HepG2 (cell line): Measurements from ENCODE around the gene EPB41L4A. TPM values are rescaled to one million over a fixed set of nuclear protein-coding genes. Genes with fewer than 3 reads are reported as not detected.

Source experiments
- ERF ChIP-seq: IDR thresholded peaks from 2 replicates; pipeline ENCODE4 v1.6.1; 2018; ENCODE audit warnings: missing biosample characterization, missing genetic modification reagents
- EZH2 ChIP-seq: conservative IDR thresholded peaks from 2 replicates; pipeline ENCODE4 v1.6.1; 2012; ENCODE audit warnings: mild to moderate bottlenecking, low read depth, low read length, moderate library complexity
- HOXA9 ChIP-seq: sonication (generic); formaldehyde crosslinking; IDR thresholded peaks from 2 replicates; pipeline ENCODE4 v1.8.1; 2022; ENCODE audit warnings: missing genetic modification reagents, mild to moderate bottlenecking, moderate library complexity, borderline replicate concordance
- IRF2 ChIP-seq: IDR thresholded peaks from 2 replicates; pipeline ENCODE4 v1.6.1; 2018; ENCODE audit warnings: missing genetic modification reagents, missing compliant biosample characterization
- KDM6A ChIP-seq: IDR thresholded peaks from 2 replicates; pipeline ENCODE4 v1.6.1; 2016; ENCODE audit warnings: low read depth
- POLR2AphosphoS2 ChIP-seq: IDR thresholded peaks from 2 replicates; pipeline ENCODE4 v1.6.1; 2011; ENCODE audit warnings: low read depth, low read length, improper control_type of control experiment
- POLR2AphosphoS5 ChIP-seq: IDR thresholded peaks from 2 replicates; pipeline ENCODE4 v1.6.1; 2012; ENCODE audit warnings: low read depth, low read length
- SP5 ChIP-seq: IDR thresholded peaks from 2 replicates; pipeline ENCODE4 v1.6.1; 2016; ENCODE audit warnings: low read depth, borderline replicate concordance
- SRSF9 ChIP-seq: fragments of 200-400 bp; formaldehyde crosslinking; IDR thresholded peaks from 2 replicates; pipeline ENCODE4 v1.6.1; 2018; ENCODE audit warnings: borderline replicate concordance, mild to moderate bottlenecking, low read depth, low read length; ENCODE audit not compliant: insufficient read depth, poor library complexity, severe bottlenecking
- ZBTB1 ChIP-seq: sonication (generic); formaldehyde crosslinking; IDR thresholded peaks from 2 replicates; pipeline ENCODE4 v1.4.0; 2020; ENCODE audit warnings: missing genetic modification reagents, borderline replicate concordance
- ZFYVE20 ChIP-seq: sonication (generic); formaldehyde crosslinking; IDR thresholded peaks from 2 replicates; pipeline ENCODE4 v1.8.0; 2023; ENCODE audit warnings: low read depth, mild to moderate bottlenecking, moderate library complexity, missing genetic modification reagents, borderline replicate concordance
- ZNF30 ChIP-seq: sonication (generic); formaldehyde crosslinking; IDR thresholded peaks from 2 replicates; pipeline ENCODE4 v1.5.0; 2020; ENCODE audit warnings: mild to moderate bottlenecking, missing genetic modification reagents
- polyA plus RNA-seq, 8 experiments: library from polyadenylated mRNA; depleted of rRNA in 3 of 8; stranded (reverse) in 7 of 8; unstranded in 1 of 8; fragments of >200 nt; fragmentation: Illumina TruSeq in 4 of 8; extraction: Trizol in 4 of 8; gene quantifications; 2 replicates each; pipeline versions ENCODE4 v1.2.1 to v1.2.3, GENCODE V29; 2011 to 2016; ENCODE audit warnings: low read depth in 4 of 8, missing spikeins in 1 of 8, mixed read lengths in 1 of 8; ENCODE audit not compliant: insufficient read depth in 1 of 8
- total RNA-seq, 5 experiments: library from RNA; depleted of rRNA; stranded (reverse); fragments of >200 nt; fragmentation: Illumina TruSeq; extraction: Trizol; gene quantifications; 2 replicates each; pipeline ENCODE4 v1.2.3, GENCODE V29; 2016; ENCODE audit warnings: low read depth in 1 of 5
- TF ChIP-seq, protein P1 (sequence below): IDR thresholded peaks from 2 replicates; pipeline ENCODE4 v1.6.1; 2016; ENCODE audit warnings: low read depth
- TF ChIP-seq, protein P2 (sequence below): IDR thresholded peaks from 2 replicates; pipeline ENCODE4 v1.6.1; 2016; ENCODE audit warnings: missing compliant biosample characterization, missing genetic modification reagents, borderline replicate concordance
- TF ChIP-seq, protein P3 (sequence below): sonication (generic); formaldehyde crosslinking; IDR thresholded peaks from 2 replicates; pipeline ENCODE4 v1.4.0; 2020; ENCODE audit warnings: missing genetic modification reagents
- TF ChIP-seq, protein P4 (sequence below): sonication (generic); formaldehyde crosslinking; IDR thresholded peaks from 2 replicates; pipeline ENCODE4 v1.4.0; 2020; ENCODE audit warnings: missing genetic modification reagents
- TF ChIP-seq, protein P5 (sequence below): sonication (generic); formaldehyde crosslinking; IDR thresholded peaks from 2 replicates; pipeline ENCODE4 v1.4.0; 2020; ENCODE audit warnings: missing genetic modification reagents

EPB41L4A gene
- total and polyA plus RNA-seq, 2 of the 13 experiments (the other 11 are each of a cell fraction or from before 2014, with no cell fraction given): 0.07 TPM; not detected in 1

DNA sequence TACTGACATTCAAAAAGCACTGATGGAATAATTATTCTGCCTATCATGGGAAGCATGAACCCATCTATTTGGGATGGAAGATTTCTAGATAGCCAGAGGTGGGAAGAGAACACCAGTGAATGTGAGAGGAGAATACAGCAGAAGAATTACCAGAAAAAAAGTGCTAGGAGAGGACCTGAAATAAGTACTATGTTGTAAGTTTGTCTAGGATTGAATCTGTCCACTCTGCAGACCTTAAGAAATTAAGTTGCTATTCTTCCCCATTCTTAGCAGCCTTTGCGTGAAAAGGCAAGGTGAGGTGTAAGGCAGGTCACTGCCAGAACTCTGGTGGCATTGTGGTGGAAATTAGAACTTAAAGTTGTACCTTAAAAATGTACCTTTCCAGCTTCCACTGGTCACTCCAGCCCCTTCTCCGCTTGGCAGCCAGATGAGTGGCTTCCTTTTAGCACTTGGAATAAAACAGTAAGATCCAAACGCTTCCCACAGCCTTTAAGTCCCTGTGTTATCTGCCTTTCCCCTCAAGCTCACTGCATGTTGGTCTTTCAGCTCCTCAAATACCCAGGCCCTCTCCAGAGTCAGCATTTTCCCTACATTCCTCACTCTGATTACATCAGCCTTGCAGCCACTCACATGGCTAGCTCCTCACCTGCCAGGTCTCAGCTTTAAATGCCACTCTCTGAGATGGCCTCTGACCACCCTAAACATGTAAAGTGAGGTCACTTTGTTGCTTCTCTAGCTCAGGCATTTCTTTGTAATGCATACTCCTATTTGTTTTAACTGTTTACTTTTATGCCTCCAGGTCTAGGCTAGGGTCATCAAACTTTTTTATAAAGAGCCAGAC, 253.0 kb downstream of the EPB41L4A start (continued):
- TF ChIP-seq, protein P1, sequence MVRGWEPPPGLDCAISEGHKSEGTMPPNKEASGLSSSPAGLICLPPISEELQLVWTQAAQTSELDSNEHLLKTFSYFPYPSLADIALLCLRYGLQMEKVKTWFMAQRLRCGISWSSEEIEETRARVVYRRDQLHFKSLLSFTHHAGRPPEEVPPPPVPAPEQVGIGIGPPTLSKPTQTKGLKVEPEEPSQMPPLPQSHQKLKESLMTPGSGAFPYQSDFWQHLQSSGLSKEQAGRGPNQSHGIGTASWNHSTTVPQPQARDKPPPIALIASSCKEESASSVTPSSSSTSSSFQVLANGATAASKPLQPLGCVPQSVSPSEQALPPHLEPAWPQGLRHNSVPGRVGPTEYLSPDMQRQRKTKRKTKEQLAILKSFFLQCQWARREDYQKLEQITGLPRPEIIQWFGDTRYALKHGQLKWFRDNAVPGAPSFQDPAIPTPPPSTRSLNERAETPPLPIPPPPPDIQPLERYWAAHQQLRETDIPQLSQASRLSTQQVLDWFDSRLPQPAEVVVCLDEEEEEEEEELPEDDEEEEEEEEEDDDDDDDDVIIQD: no peak
- TF ChIP-seq SP5 (CRISPR knock-in tag) (no peak), ZBTB1 (CRISPR knock-in tag) (no peak), EZH2 (no peak), KDM6A (CRISPR knock-in tag) (no peak), SRSF9 (no peak), POLR2AphosphoS5 (peak; percentile 34; the same call in 1 of the 2 replicates), HOXA9 (CRISPR knock-in tag) (no peak), ERF (CRISPR knock-in tag) (0 out of 2 replicates have a peak, but pooled peaks have one; percentile 35), ZFYVE20 (CRISPR knock-in tag) (no peak), ZNF30 (no peak), IRF2 (CRISPR knock-in tag) (0 out of 2 replicates have a peak, but pooled peaks have one; percentile 17), POLR2AphosphoS2 (no peak)
- TF ChIP-seq, protein P2, sequence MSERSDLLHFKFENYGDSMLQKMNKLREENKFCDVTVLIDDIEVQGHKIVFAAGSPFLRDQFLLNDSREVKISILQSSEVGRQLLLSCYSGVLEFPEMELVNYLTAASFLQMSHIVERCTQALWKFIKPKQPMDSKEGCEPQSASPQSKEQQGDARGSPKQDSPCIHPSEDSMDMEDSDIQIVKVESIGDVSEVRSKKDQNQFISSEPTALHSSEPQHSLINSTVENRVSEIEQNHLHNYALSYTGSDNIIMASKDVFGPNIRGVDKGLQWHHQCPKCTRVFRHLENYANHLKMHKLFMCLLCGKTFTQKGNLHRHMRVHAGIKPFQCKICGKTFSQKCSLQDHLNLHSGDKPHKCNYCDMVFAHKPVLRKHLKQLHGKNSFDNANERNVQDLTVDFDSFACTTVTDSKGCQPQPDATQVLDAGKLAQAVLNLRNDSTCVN (CRISPR knock-in tag): no peak
- TF ChIP-seq, protein P3, sequence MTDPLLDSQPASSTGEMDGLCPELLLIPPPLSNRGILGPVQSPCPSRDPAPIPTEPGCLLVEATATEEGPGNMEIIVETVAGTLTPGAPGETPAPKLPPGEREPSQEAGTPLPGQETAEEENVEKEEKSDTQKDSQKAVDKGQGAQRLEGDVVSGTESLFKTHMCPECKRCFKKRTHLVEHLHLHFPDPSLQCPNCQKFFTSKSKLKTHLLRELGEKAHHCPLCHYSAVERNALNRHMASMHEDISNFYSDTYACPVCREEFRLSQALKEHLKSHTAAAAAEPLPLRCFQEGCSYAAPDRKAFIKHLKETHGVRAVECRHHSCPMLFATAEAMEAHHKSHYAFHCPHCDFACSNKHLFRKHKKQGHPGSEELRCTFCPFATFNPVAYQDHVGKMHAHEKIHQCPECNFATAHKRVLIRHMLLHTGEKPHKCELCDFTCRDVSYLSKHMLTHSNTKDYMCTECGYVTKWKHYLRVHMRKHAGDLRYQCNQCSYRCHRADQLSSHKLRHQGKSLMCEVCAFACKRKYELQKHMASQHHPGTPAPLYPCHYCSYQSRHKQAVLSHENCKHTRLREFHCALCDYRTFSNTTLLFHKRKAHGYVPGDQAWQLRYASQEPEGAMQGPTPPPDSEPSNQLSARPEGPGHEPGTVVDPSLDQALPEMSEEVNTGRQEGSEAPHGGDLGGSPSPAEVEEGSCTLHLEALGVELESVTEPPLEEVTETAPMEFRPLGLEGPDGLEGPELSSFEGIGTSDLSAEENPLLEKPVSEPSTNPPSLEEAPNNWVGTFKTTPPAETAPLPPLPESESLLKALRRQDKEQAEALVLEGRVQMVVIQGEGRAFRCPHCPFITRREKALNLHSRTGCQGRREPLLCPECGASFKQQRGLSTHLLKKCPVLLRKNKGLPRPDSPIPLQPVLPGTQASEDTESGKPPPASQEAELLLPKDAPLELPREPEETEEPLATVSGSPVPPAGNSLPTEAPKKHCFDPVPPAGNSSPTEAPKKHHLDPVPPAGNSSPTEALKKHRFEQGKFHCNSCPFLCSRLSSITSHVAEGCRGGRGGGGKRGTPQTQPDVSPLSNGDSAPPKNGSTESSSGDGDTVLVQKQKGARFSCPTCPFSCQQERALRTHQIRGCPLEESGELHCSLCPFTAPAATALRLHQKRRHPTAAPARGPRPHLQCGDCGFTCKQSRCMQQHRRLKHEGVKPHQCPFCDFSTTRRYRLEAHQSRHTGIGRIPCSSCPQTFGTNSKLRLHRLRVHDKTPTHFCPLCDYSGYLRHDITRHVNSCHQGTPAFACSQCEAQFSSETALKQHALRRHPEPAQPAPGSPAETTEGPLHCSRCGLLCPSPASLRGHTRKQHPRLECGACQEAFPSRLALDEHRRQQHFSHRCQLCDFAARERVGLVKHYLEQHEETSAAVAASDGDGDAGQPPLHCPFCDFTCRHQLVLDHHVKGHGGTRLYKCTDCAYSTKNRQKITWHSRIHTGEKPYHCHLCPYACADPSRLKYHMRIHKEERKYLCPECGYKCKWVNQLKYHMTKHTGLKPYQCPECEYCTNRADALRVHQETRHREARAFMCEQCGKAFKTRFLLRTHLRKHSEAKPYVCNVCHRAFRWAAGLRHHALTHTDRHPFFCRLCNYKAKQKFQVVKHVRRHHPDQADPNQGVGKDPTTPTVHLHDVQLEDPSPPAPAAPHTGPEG: no peak
- TF ChIP-seq, protein P4, sequence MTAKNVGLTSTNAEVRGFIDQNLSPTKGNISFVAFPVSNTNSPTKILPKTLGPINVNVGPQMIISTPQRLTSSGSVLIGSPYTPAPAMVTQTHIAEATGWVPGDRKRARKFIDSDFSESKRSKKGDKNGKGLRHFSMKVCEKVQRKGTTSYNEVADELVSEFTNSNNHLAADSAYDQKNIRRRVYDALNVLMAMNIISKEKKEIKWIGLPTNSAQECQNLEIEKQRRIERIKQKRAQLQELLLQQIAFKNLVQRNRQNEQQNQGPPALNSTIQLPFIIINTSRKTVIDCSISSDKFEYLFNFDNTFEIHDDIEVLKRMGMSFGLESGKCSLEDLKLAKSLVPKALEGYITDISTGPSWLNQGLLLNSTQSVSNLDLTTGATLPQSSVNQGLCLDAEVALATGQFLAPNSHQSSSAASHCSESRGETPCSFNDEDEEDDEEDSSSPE: no peak
- TF ChIP-seq, protein P5, sequence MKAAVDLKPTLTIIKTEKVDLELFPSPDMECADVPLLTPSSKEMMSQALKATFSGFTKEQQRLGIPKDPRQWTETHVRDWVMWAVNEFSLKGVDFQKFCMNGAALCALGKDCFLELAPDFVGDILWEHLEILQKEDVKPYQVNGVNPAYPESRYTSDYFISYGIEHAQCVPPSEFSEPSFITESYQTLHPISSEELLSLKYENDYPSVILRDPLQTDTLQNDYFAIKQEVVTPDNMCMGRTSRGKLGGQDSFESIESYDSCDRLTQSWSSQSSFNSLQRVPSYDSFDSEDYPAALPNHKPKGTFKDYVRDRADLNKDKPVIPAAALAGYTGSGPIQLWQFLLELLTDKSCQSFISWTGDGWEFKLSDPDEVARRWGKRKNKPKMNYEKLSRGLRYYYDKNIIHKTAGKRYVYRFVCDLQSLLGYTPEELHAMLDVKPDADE (CRISPR knock-in tag): no peak
